Effector memory CD8-positive, alpha-beta T cell (primary cell): ENCODE data around the gene LFNG.

Experiments
- ATAC-seq: fragments of 150-1000 bp; cut with Tn5 transposase; replicated peaks from 2 replicates; pipeline ENCODE4 v1.10.0; 2021; ENCODE audit warnings: mild to moderate bottlenecking, moderate library complexity
- DNase-seq, 3 experiments: peaks; one replicate each; pipeline ENCODE4 v3.0.0; 2021
- H3K27ac Mint-ChIP-seq, 2 donors: one replicate each; pipeline ENCODE4 v1.8.0; 2022; ENCODE audit warnings: mild to moderate bottlenecking in 2 of 2, mixed read lengths in 2 of 2, moderate library complexity in 2 of 2
- H3K27me3 Mint-ChIP-seq, 2 donors: one replicate each; pipeline ENCODE4 v1.8.0; 2022; ENCODE audit warnings: mixed read lengths in 2 of 2
- H3K36me3 Mint-ChIP-seq: one replicate; pipeline ENCODE4 v1.8.0; 2022; ENCODE audit warnings: mild to moderate bottlenecking, moderate library complexity, mixed read lengths; ENCODE audit not compliant: insufficient read depth
- H3K4me1 Mint-ChIP-seq, 2 donors: one replicate each; pipeline ENCODE4 v1.8.0; 2022; ENCODE audit warnings: low read depth in 2 of 2, mixed read lengths in 2 of 2
- H3K4me3 Mint-ChIP-seq, 2 donors: one replicate each; pipeline ENCODE4 v1.8.0; 2022; ENCODE audit warnings: mild to moderate bottlenecking in 2 of 2, mixed read lengths in 2 of 2, moderate library complexity in 2 of 2
- H3K9me3 Mint-ChIP-seq, 2 donors: one replicate each; pipeline ENCODE4 v1.8.0; 2022; ENCODE audit warnings: mixed read lengths in 2 of 2

LFNG gene

GRCh38 chr7:2510130-2510776 lies 9.3 kb upstream of the LFNG start:
- ATAC-seq (no peak), DNase-seq (no peak)
- Mint-ChIP-seq H3K4me3 (peak overlapping the region; percentile 72 to 85), H3K36me3 (peaks cover 24% of the 10 kb centered on the region), H3K27ac (peak overlapping the region; percentile 93 to 96), H3K9me3 (no peaks in the 10 kb centered on the region), H3K4me1 (peaks cover 37 to 56% of the 10 kb centered on the region in 2 donors), H3K27me3 (no peaks in the 10 kb centered on the region)

DNA sequence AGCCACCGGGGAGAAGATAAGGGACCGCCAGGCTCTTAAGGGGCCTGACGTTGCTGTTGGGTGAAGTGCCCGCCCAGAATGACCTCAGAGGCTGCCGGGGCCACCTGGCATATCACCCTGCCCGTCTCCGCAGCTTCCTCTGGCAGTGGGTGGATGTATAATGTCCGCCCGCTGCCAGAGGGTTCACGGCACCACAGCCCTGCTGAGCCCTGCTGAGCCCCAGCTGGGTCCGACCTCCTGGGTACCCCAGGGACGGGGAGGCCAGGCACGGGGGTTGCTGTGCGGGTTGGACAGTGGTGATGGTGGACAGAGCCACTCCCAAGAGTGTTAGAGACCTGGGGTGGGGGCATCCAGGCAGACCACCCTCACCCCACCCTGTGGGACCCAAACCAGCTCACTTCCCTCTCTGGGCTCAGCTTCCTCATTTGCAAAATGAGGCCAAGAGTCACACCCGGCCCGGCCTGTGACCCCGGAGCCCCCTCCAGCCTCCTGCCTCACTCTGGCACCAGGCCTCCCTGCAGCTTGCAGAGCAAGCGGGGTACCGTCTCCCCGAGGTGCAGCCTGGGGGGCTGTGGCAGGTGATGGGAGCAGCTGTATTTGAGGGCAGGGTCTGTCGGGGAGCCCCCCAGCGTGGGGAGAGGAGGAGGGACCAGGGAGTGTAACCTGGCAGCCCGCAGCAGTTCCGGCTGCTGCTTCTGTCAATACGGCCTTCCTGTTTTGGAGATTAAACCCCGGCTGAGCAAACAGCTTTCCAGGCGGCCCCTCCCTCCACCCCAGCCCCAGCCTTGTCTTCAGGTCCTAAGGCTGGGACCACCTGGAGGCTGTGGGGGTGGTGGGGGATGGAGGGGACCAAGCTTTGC lies 8.4 kb upstream of the LFNG start:
- H3K27me3 Mint-ChIP-seq = no peaks in the 10 kb centered on the region
- H3K4me1 Mint-ChIP-seq = peaks cover 37 to 56% of the 10 kb centered on the region in 2 donors
- H3K9me3 Mint-ChIP-seq = no peaks in the 10 kb centered on the region
- H3K4me3 Mint-ChIP-seq = peak overlapping the region; percentile 72 to 85
- peaks cover 24% of the 10 kb centered on the region for H3K36me3 Mint-ChIP-seq
- ATAC-seq (peak; percentile 56), DNase-seq (peak in 2 of 3 experiments; percentile 65 to 67)
- peak overlapping the region; percentile 93 to 96 for H3K27ac Mint-ChIP-seq

- no peaks in the 10 kb centered on the region for H3K9me3 Mint-ChIP-seq
- H3K27me3 Mint-ChIP-seq = no peaks in the 10 kb centered on the region
- no peak for DNase-seq
- peaks cover 19% of the 10 kb centered on the region for H3K36me3 Mint-ChIP-seq
- peak overlapping the region; percentile 93 to 96 for H3K27ac Mint-ChIP-seq
- ATAC-seq = no peak
- peak overlapping the region; percentile 72 to 85 for H3K4me3 Mint-ChIP-seq
- peaks cover 37 to 53% of the 10 kb centered on the region in 2 donors for H3K4me1 Mint-ChIP-seq
Measured at GRCh38 chr7:2511769-2512168, 7.8 kb upstream of the LFNG start.

- H3K27ac Mint-ChIP-seq = peak overlapping the region; percentile 93 to 96
- ATAC-seq (peak; percentile 9), DNase-seq (peak in 1 of 3 experiments; percentile 34)
- H3K4me3 Mint-ChIP-seq = peak overlapping the region; percentile 72 to 85
- H3K4me1 Mint-ChIP-seq = peaks cover 37 to 53% of the 10 kb centered on the region in 2 donors
- no peaks in the 10 kb centered on the region for H3K27me3 Mint-ChIP-seq
- no peaks in the 10 kb centered on the region for H3K9me3 Mint-ChIP-seq
- H3K36me3 Mint-ChIP-seq = peaks cover 19% of the 10 kb centered on the region
Measured at GRCh38 chr7:2512179-2512661, 7.4 kb upstream of the LFNG start.

DNA sequence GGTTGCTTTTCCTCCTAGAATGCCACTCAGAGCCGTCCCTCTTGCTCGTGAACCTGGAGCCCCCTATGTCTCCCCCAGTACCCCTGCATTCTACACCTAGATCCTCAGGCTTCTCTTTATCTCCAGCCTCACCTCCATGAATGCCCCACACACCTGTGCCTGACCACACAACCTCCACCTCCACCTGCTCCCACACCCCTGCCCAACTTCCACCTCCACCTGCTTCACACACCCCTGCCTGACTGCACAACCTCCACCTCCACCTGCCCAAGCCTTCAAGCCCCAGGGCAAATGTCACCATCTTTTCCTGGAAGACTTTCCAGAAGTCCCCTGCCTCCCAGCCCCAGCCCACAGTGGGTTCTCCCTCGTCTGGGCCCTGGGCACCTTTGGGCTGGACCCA lies 6.9 kb upstream of the LFNG start:
- no peaks in the 10 kb centered on the region for H3K27me3 Mint-ChIP-seq
- ATAC-seq (no peak), DNase-seq (no peak)
- peaks cover 37 to 55% of the 10 kb centered on the region in 2 donors for H3K4me1 Mint-ChIP-seq
- no peaks in the 10 kb centered on the region for H3K9me3 Mint-ChIP-seq
- H3K36me3 Mint-ChIP-seq = peaks cover 17% of the 10 kb centered on the region
- peak overlapping the region; percentile 72 to 85 for H3K4me3 Mint-ChIP-seq
- H3K27ac Mint-ChIP-seq = peak overlapping the region; percentile 93 to 96

- ATAC-seq = no peak
- no peaks in the 10 kb centered on the region for H3K9me3 Mint-ChIP-seq
- H3K4me3 Mint-ChIP-seq = peak overlapping the region in 1 of 2 donors; percentile 85
- H3K27me3 Mint-ChIP-seq = no peaks in the 10 kb centered on the region
- H3K4me1 Mint-ChIP-seq = peaks cover 32 to 52% of the 10 kb centered on the region in 2 donors
- peak overlapping the region in 1 of 2 donors; percentile 96 for H3K27ac Mint-ChIP-seq
- no peak for DNase-seq
- H3K36me3 Mint-ChIP-seq = peaks cover 15% of the 10 kb centered on the region
Measured at GRCh38 chr7:2513702-2514101, 5.9 kb upstream of the LFNG start.

- H3K4me1 Mint-ChIP-seq = peaks cover 23 to 44% of the 10 kb centered on the region in 2 donors
- H3K36me3 Mint-ChIP-seq = peaks cover 13% of the 10 kb centered on the region
- H3K27me3 Mint-ChIP-seq = no peaks in the 10 kb centered on the region
- H3K27ac Mint-ChIP-seq = no peak overlapping the region
- no peaks in the 10 kb centered on the region for H3K9me3 Mint-ChIP-seq
- H3K4me3 Mint-ChIP-seq = no peak overlapping the region
- DNase-seq (no peak), ATAC-seq (no peak)
Measured at GRCh38 chr7:2514473-2515423, 4.8 kb upstream of the LFNG start.

- Mint-ChIP-seq H3K27me3 (no peaks in the 10 kb centered on the region), H3K9me3 (no peaks in the 10 kb centered on the region), H3K36me3 (peaks cover 19% of the 10 kb centered on the region), H3K4me1 (peaks cover 16 to 40% of the 10 kb centered on the region in 2 donors), H3K27ac (peak overlapping the region in 1 of 2 donors; percentile 49), H3K4me3 (no peak overlapping the region)
- ATAC-seq (no peak), DNase-seq (no peak)
Measured at GRCh38 chr7:2515424-2516193, 4.0 kb upstream of the LFNG start.

GRCh38 chr7:2516194-2516555 lies 3.4 kb upstream of the LFNG start:
- peaks cover 24% of the 10 kb centered on the region for H3K36me3 Mint-ChIP-seq
- H3K27me3 Mint-ChIP-seq = no peaks in the 10 kb centered on the region
- peaks cover 15 to 36% of the 10 kb centered on the region in 2 donors for H3K4me1 Mint-ChIP-seq
- peak overlapping the region in 1 of 2 donors; percentile 49 for H3K27ac Mint-ChIP-seq
- H3K9me3 Mint-ChIP-seq = no peaks in the 10 kb centered on the region
- H3K4me3 Mint-ChIP-seq = no peak overlapping the region
- ATAC-seq (no peak), DNase-seq (no peak)

DNA sequence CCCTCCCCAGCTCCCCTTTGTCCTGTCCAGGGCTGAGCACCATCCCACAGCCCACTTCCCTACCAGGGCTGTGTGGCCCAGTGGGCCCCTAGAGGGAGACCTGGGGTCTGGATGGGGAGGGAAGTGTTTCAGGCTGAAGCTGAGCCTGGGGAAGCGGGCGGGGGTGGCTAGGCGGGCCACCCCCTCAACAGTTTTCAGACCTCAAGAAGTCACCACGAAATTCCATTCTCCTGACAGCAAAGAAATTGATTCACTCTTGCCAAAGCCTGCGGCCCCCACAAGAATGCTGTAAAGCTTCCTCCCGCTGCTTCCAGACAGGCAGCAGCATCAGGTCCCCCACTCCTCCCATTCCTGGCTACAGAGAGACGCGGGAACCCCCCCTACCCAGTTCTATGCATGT lies 2.5 kb upstream of the LFNG start:
- peaks cover 32% of the 10 kb centered on the region for H3K36me3 Mint-ChIP-seq
- H3K4me3 Mint-ChIP-seq = no peak overlapping the region
- ATAC-seq (no peak), DNase-seq (no peak)
- H3K27me3 Mint-ChIP-seq = no peaks in the 10 kb centered on the region
- H3K27ac Mint-ChIP-seq = peak overlapping the region in 1 of 2 donors; percentile 85
- H3K4me1 Mint-ChIP-seq = peaks cover 16 to 36% of the 10 kb centered on the region in 2 donors
- no peaks in the 10 kb centered on the region for H3K9me3 Mint-ChIP-seq

DNA sequence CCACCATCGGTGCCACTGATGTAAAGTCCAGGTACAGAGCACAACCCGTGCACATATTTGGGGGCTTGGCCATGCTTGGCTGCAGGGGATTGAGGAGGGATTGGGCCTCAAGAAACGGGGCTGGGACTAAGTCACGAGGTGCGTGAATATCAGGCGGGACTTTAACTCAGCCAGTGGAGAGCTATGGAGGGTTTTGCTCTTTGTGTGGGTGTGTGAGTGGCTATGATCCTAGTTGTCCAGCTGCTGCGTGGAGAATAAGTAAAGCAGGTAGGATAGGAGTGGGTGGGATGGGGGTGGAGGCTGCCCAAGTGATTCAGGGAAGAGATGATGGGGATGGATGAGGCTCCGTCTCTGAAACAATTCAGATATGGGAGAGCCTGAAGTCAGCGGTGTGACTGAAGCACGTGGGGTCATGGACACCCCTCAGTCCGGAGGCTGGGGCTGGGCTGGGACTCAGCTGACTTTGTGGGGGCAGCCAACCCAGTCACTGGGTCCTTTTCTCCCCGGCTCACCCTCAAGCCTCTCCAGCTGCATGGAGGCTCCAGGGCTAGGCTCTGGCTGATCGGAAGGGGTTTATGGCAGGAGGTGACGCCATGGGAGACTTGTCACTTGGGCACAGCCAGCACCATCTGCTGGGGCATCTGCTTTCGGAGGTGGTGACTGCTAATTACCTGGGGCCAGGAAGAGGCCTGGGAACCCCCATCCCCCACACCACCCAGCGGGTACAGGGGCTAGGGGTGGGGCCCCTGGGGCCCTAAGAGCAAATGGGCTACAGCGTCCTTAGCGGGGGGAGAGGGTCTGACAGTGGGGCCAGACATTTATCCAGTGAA lies 1.7 kb upstream of the LFNG start:
- Mint-ChIP-seq H3K4me1 (peaks cover 14 to 35% of the 10 kb centered on the region in 2 donors), H3K27ac (peak overlapping the region in 1 of 2 donors; percentile 85), H3K36me3 (peaks cover 34% of the 10 kb centered on the region), H3K27me3 (no peaks in the 10 kb centered on the region), H3K4me3 (peak overlapping the region; percentile 75 to 78), H3K9me3 (no peaks in the 10 kb centered on the region)
- DNase-seq = no peak
- ATAC-seq = no peak

DNA sequence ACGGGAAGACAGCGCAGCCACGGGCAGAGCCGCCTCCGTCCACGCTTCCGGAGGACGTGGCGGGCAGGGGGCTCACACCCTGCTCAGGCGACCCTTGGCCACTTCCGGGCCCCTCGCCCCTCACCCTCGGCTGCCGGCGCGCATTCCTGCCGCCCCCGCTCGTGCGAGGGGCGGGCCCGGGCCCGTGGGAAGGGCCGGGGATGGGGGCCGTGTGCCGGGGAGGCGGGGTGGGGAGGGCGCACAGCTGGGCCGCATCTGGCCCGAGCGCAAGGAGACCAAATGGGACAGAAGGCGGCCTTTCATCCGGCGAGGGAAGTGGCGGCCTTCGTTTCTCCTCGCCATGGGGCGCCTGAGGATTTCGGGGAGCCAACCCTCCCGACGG lies 846 bp upstream of the LFNG start:
- peak overlapping the region in 1 of 2 donors; percentile 85 for H3K27ac Mint-ChIP-seq
- peaks cover 42% of the 10 kb centered on the region for H3K36me3 Mint-ChIP-seq
- H3K27me3 Mint-ChIP-seq = no peaks in the 10 kb centered on the region
- H3K4me3 Mint-ChIP-seq = peak overlapping the region; percentile 75 to 78
- H3K9me3 Mint-ChIP-seq = no peaks in the 10 kb centered on the region
- DNase-seq = no peak
- no peak for ATAC-seq
- peaks cover 14 to 31% of the 10 kb centered on the region in 2 donors for H3K4me1 Mint-ChIP-seq
